Brain pericyte (primary cell): ENCODE measurements around the gene POLD3.
"Not testable (repeated sequence)": the region's sequence is repeated elsewhere in the genome, so short reads cannot be mapped to it uniquely, and the experiment has no call there.

Experiments
- DNase-seq: peaks from one replicate; pipeline ENCODE4 v3.0.0-alpha.2; 2012; ENCODE audit warnings: low read depth, low spot score

The POLD3 gene

GRCh38 chr11:74581954-74582547, 10.3 kb upstream of the POLD3 start:
- no peak for DNase-seq

- DNase-seq, result no peak
Measured at GRCh38 chr11:74583024-74583624, 9.3 kb upstream of the POLD3 start.

GRCh38 chr11:74590492-74590891, 1.9 kb upstream of the POLD3 start:
- DNase-seq, result not testable (repeated sequence)

DNA sequence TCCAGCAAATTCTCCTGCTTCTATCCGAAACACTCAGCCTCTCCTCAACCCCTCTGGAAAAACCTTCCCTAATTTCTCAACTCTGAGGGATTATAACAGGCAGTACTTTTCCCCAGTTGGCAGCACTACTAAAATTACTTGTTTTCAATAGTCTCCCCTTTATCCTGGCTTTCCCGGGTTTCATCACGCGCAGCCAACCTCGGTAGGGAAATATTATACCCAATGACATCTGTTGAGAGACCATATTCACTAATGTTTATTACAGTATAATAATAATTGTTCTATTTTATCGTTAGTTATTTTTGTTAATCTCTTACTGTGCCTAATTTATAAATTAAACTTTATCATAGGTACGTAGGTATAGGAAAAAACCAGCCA, 330 bp upstream of the POLD3 start:
- DNase-seq, result no peak

DNA sequence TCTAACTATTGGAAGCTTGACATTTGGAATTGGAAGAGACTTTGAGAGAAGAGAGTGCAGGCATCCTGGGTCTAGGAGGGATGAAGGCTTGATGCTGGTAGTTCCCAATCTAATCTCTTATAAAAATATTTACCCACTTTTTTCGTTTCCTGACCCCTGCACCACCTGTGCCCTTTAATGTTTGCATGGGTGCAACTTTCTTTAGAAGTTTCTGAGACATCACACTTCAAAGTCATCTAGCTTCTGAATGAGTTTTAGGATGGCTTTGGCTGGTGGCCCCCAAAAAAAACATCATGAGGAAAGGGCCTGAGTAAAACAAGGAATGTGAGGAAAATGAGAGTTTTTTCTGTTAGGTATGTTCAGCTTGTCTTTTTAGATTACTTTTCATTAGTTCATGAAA, 1.1 kb downstream of the POLD3 start:
- no peak for DNase-seq

DNA sequence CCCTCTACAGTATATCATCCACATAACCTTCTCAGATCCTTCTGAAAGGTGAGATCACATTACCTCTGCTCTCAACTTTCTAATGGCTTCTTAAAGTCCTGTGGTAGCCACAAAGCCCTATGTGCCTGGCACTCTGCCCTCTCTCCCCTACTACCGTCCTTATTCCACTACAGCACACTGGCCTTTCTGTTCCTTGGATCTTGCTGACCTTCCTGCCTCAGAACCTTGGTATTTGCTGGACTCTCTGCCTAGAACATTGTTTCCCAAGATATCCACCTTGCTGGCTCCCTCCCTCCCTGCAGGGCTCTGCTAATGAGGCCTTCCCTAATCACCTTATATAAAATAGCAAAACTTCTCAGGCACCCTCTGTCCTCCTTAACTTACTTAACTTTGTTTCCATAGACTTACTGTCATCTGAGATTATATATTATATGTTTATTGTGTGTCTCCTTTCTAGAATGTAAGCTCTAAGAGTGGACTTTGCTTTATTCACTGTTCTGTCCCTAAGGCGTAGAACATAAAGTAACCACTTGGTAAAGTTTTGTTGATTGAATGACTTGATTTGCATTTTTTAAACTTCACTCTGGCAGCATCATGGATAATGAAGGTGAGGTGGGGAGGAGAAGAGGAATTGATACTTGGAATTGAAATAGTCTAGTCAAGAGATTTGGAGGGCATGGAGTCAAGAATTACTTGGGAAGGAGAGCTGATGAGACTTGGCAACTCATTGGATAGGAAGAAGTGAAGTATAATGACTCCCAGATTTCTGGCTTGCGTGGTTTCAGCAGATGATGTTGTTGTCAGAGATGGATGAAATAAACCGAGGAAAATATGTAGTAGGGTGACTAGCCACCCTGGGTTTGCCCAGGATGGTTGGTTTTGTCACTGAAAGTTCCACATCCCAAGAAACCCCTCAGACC, 10.5 kb downstream of the POLD3 start:
- no peak for DNase-seq

DNA sequence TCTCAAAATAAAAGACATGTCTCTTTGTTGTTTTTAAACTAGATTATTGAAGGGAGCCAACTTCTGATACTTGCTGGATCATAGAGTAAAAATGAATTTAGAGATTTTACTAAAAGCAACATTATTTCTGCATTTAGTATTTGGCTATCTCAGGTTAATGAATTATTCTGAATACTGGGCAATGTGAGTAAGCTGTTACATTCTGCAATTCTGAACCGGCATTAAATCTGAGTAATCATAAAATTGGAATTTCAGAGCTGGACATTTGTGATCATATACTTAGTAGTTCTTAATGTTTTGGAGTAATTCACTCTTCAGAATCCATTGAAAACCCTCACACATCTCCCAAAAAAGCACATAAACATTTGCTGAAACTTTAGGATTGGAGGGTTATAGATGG, 11.5 kb downstream of the POLD3 start:
- DNase-seq, result no peak

DNA sequence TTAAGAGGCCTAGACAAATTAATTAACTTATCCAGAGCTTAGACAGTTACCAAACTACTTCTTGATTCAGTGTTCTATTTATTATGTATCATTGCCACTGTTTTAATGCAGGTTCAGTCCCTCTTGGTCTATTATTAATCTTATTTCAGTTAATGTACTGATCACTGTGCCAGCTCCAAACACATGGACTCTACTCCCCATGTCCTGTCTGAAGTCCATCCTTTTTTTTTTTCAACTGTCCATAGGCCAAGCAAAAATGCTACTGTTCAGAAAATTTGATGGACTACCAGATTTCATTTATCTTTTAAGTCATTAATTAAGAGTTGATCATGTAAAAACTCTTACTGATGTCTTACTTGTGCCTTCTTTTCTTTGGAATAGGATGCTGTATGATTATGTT, 11.9 kb downstream of the POLD3 start:
- DNase-seq, result no peak

- DNase-seq, result no peak
Measured at GRCh38 chr11:74605403-74605802, 13.0 kb downstream of the POLD3 start.

- DNase-seq, result no peak
Measured at GRCh38 chr11:74608431-74608830, 16.0 kb downstream of the POLD3 start.

DNA sequence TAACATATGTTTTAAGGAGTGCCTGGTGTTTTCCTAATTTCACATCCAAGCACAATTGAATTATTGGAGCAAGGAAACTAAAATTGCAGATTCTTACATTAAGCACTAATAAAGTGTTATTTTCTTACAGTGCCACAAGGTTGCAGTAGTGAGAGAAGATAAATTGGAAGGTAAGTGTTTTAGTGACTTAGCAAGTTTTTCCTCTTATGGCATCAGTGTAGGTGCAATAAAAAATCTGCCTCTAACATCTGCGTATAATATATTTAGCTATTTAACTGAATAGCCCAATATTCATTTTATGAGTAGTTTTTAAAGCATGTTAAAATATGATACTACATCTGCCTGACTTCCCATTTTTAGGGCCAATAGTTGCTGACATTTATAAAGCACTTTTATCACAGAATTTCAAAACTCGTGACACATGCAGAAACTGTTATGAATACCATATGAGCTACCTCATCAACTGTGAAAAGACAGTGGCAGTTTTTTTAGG, 19.0 kb downstream of the POLD3 start:
- DNase-seq, result no peak

GRCh38 chr11:74612877-74613276, 20.5 kb downstream of the POLD3 start:
- DNase-seq, result no peak

DNA sequence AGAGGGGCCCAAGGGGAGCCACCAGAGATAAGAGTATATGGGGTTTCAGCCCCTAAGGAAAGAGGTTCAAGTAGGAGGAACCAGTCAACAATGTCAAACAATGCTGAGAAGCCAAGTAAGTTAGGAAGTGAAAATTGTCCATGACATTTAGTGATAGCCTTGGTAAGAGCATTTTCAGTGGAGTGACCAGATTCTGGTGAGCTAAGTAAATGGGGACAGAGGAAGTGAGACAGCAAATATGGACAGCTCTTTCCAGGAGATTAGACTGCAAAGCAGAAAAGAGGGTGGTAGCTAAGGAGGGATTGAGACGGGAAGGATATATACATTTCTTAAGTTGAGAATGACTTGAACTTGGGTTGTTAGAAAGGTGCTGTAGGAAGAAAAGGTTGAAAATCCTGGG, 22.9 kb downstream of the POLD3 start:
- no peak for DNase-seq

GRCh38 chr11:74615988-74616387, 23.6 kb downstream of the POLD3 start:
- DNase-seq, result no peak

GRCh38 chr11:74620531-74620930, 28.1 kb downstream of the POLD3 start:
- DNase-seq, result no peak

GRCh38 chr11:74626130-74626529, 33.7 kb downstream of the POLD3 start:
- no peak for DNase-seq

- no peak for DNase-seq
Measured at GRCh38 chr11:74626604-74627003, 34.2 kb downstream of the POLD3 start.

DNA sequence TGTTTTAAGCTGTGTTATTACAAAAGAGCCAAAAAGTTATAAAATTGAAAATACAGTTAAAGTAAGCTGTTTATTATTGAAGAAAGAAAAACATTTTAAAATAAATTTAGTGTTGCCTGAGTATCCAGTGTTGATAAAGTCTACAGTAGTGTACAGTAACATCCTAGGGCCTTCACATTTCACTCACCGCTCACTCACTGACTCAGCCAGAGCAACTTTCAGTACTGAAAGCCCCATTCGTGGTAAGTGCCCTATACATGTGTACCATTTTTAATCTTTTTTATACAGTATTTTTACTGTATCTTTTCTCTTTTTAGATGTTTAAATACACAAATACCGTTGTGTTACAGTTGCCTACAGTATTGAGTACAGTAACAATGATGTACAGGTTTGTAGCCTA, 35.0 kb downstream of the POLD3 start:
- DNase-seq, result no peak

DNA sequence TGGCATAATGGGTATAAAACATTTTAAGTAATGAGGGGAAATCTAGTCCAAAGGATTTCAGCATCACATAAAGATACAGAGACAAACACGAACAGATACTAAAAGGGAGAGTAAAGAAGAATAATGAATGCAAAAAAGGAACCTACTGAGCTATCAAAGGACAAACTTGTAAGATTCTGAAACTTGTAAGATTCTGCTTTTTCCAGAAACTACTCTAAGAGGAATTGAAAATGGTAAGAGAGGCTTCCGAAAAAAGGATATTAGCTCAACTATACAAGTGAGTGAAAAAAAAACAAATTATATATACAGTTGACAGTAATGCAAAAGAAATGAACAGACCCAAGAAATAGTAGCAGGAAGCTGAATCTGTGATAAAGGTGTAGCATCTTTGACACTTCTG, 37.7 kb downstream of the POLD3 start:
- no peak for DNase-seq

GRCh38 chr11:74633406-74634393, 41.3 kb downstream of the POLD3 start:
- DNase-seq, result no peak

GRCh38 chr11:74634537-74634936, 42.2 kb downstream of the POLD3 start:
- no peak for DNase-seq
